Measurements from ENCODE around the gene ANGPTL4. TPM values are rescaled to one million over a fixed set of nuclear protein-coding genes. Genes with fewer than 3 reads are reported as not detected.
A peak's percentile ranks its signal among the peaks of the same experiment; 100 is the strongest.

Gene ANGPTL4
- total and polyA plus RNA-seq, 9 of the 15 experiments (the other 6 are each of a cell fraction or from before 2014, with no cell fraction given): 0.05 to 0.77 (median 0.22) TPM; not detected in 4

GRCh38 chr19:8321067-8321985, 42.6 kb upstream of the ANGPTL4 start, which contains the start of the genes NDUFA7 and RPS28 (continued):
- no peak for TF ChIP-seq SRSF3 (IDR thresholded peaks at IDR 0.05; ENCODE audit: insufficient read depth, low read length)
- TF ChIP-seq HEY1 (CRISPR knock-in tag; IDR thresholded peaks at IDR 0.05; ENCODE audit: borderline replicate concordance): no peak
- no peak for TF ChIP-seq CTCFL (IDR thresholded peaks at IDR 0.05; ENCODE audit: borderline replicate concordance, insufficient read depth, low read depth, low read length, poor library complexity, severe bottlenecking)
- TF ChIP-seq THAP12 (CRISPR knock-in tag; IDR thresholded peaks at IDR 0.05): peak; percentile 77
- no peak for TF ChIP-seq PTRF (tag; IDR thresholded peaks at IDR 0.05)
- TF ChIP-seq PHB (CRISPR knock-in tag; IDR thresholded peaks at IDR 0.05): no peak
- TF ChIP-seq IFI16 (CRISPR knock-in tag; IDR thresholded peaks at IDR 0.05): no peak
- no peak; the same call in 1 of the 2 replicates for TF ChIP-seq SMARCA4 (IDR thresholded peaks at IDR 0.05)
- no peak for TF ChIP-seq ZNF384 (IDR thresholded peaks at IDR 0.05; ENCODE audit: low read depth, low read length)
- no peak for TF ChIP-seq ASH1L (IDR thresholded peaks at IDR 0.05; ENCODE audit: borderline replicate concordance, low read depth, partially characterized antibody)
- TF ChIP-seq ZKSCAN1 (IDR thresholded peaks at IDR 0.05; ENCODE audit: low read depth, low read length): 0 out of 2 replicates have a peak, but pooled peaks have one; percentile 60
- peak; percentile 81; the same call in 1 of the 2 replicates for TF ChIP-seq CBX1 (IDR thresholded peaks at IDR 0.05; ENCODE audit: low read depth)
- TF ChIP-seq NR2F6 (CRISPR knock-in tag; IDR thresholded peaks at IDR 0.05): no peak
- no peak for TF ChIP-seq NFE2 (IDR thresholded peaks at IDR 0.05; ENCODE audit: low read depth)
- peak; percentile 97 for TF ChIP-seq EP400 (IDR thresholded peaks at IDR 0.05)
- TF ChIP-seq KLF6 (CRISPR knock-in tag; IDR thresholded peaks at IDR 0.05; ENCODE audit: borderline replicate concordance): no peak
- no peak for TF ChIP-seq ZNF561 (CRISPR knock-in tag; conservative IDR thresholded peaks at IDR 0.05)
- no peak for TF ChIP-seq PREB (CRISPR knock-in tag; IDR thresholded peaks at IDR 0.05)
- TF ChIP-seq GATA2 (CRISPR knock-in tag; IDR thresholded peaks at IDR 0.05): no peak
- no peak for TF ChIP-seq TEAD4 (IDR thresholded peaks at IDR 0.05; ENCODE audit: low read length)
- TF ChIP-seq TEAD4 (CRISPR knock-in tag; IDR thresholded peaks at IDR 0.05; ENCODE audit: borderline replicate concordance): no peak
- TF ChIP-seq DACH1 (IDR thresholded peaks at IDR 0.05; ENCODE audit: partially characterized antibody): no peak
- TF ChIP-seq CBFA2T2 (conservative IDR thresholded peaks at IDR 0.05): peak; percentile 67
- no peak for TF ChIP-seq ZNF133 (CRISPR knock-in tag; IDR thresholded peaks at IDR 0.05)
- TF ChIP-seq SMARCB1 (IDR thresholded peaks at IDR 0.05; ENCODE audit: insufficient read length, low read depth): no peak
